HG03139 (cell line): Measurements from ENCODE around the gene BCAR3.
A peak's percentile ranks its signal among the peaks of the same experiment; 100 is the strongest.

Source experiments
- ATAC-seq: cut with Tn5 transposase; IDR thresholded peaks from one replicate; pipeline ENCODE4 v1.9.1; 2021; ENCODE audit not compliant: unreplicated experiment

Gene BCAR3

GRCh38 chr1:93600663-93601062 lies 81.0 kb downstream of the BCAR3 start:
- no peak for ATAC-seq

DNA sequence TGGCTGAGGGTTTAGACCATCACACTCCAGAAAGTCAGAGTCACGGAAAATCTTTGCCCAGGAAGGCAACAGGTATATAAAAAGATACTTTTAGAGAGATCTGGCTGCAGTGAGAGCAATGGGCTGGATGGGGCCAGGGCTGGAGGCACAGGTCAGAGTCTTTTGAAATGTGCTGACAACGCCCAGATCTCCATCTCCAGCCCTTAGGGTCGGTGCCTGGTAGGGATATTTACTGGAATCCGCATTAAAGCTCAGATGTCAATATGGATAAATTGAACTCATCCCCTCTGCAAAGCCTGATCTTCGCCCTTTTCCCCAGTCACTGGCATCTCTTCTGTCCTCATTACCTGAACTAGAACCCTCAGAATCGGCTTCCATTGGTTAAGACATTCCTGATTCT lies 82.2 kb downstream of the BCAR3 start:
- no peak for ATAC-seq

DNA sequence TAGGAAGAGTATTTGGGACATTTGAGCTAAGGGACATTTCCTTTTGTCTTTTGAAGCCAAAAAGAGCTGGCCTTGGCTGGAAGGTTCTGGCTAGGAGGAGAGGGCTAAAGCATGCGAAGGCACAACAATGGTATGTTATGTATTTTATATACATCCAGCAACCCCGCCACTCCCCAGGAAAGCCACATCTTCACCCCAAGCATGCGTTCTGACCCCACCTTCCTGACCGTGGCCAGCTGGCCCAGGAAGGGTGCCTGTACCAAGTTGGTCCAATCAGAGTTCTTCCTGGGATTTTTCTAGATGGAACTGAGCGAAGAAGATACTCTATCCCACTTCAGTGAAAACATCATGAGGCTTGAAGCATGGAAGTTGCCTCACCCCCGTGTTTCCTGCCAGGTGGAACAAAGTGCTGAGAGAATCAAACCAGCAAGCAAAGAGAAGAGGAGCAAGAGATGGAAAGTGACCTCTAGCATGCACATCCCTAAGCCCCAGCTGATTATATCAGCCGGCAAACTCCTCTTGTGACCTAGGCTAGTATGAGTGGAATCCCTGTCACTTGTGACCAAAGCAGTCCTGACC lies 82.7 kb downstream of the BCAR3 start:
- ATAC-seq, result no peak

DNA sequence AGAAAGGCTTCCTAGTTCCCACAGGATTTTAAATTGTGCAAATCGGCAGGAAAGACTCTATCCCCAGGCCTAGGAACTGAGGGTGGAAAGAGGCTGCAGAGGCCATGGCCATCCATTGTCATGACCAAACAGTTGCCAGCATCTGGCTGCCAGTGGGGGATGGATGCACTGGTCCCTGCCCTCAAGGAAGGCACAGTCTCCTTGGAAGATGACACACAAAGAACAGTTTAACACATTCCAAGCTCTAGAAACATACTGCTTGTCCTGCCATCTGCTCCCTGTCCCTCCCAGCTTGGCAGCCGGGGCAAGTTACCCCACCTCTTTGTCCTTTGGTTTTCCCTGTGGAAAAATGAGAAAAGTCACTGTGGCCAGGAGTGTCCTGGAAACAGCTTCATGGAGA lies 83.2 kb downstream of the BCAR3 start:
- no peak for ATAC-seq

DNA sequence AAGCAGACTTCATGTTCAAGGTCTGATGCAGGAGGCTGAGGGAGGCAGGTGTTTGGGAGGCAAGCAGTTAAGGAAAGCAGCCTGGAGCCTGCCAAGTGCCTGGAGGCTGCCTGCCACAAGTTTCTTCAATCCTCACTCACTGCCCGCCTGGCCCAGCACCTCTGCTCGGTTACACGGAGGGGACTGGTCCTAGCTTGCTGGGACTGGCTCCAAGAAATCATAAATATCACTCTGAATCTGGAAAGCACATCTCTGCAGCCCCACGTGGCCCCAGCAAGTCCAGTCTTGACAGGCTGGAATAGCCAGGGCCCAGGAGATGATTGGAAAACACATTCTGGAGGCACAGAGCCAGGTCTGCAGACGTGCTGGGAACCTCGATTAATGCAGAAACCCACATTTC lies 83.9 kb downstream of the BCAR3 start:
- no peak for ATAC-seq

- no peak for ATAC-seq
Observed at GRCh38 chr1:93596329-93597089, 85.1 kb downstream of the BCAR3 start.

DNA sequence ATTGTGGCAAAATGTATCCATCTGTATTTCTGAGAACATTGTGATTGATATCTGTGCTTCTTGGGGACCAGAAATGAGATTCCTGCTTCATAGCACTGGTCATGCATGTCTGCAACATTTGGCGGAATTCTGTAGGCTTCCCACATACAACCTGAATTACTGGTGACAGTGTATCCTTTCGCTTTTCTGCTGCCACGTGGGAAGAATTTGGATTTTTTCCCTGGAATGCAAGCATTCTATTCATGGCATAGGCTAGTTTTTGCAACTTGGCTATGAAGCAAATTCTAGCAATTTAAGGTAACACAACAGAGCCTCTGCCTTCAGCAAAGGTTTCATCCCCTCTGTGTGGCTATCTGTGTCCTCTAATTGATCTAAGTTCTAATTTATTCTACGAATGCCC lies 85.9 kb downstream of the BCAR3 start:
- no peak for ATAC-seq

DNA sequence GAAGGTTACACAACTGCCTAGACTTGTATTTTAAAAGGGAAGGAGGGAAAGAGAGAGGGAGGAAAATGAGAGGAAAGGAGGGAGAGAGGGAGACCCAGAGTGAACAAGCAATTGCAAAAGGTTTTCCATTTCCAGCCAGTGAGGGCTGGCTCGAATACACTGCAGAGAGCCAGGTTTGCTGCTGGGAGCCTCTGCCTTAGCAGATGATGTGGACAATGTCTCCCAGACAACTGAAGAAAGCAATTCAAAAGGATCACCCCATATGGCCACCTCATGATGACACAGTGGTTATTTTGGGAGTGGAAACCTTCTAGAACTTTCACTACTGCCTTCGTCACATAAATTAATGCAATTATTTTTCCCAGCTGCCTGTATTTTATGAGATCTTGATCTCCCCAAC lies 86.4 kb downstream of the BCAR3 start:
- no peak for ATAC-seq

DNA sequence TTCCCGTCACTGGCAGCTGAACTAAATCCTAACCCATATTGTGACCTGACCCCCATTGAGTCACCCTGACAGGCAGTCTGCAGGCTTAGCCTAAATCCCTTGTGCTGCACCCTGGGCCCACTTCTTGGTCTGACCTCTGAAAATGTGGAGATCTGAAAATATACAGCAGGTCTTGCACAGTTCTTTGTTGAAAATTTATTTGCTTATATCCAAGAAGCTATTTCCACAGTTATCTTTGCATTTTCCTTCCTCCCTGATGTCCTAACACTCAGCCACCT lies 87.1 kb downstream of the BCAR3 start:
- no peak for ATAC-seq

- ATAC-seq, result no peak
Observed at GRCh38 chr1:93593854-93594602, 87.6 kb downstream of the BCAR3 start.

- ATAC-seq, result no peak
Observed at GRCh38 chr1:93592551-93592949, 89.1 kb downstream of the BCAR3 start.

- ATAC-seq, result peak; percentile 93
Observed at GRCh38 chr1:93591676-93592550, 89.7 kb downstream of the BCAR3 start.

GRCh38 chr1:93591291-93591675 lies 90.4 kb downstream of the BCAR3 start:
- peak; percentile 13 for ATAC-seq

DNA sequence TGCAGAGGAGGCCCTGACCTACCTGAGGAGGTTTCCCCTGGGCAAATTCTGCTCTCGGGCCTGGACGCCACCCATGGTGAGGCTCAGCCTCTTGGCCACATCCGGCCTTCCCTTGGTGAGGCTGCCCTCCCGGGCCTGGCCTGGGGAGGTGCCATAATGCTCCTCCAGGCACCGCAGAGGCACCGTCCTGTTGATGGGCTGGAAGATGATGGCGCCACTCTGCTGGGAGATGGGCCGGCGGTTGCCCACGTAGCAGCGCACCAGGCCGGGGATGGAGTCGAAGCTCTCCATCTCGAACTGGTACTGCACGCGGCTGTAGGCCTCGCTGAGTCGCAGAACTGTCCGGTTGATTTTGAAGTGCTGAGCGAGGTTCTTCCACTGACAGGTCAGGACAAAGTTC lies 92.7 kb downstream of the BCAR3 start:
- no peak for ATAC-seq

- no peak for ATAC-seq
Observed at GRCh38 chr1:93588206-93588605, 93.4 kb downstream of the BCAR3 start.

DNA sequence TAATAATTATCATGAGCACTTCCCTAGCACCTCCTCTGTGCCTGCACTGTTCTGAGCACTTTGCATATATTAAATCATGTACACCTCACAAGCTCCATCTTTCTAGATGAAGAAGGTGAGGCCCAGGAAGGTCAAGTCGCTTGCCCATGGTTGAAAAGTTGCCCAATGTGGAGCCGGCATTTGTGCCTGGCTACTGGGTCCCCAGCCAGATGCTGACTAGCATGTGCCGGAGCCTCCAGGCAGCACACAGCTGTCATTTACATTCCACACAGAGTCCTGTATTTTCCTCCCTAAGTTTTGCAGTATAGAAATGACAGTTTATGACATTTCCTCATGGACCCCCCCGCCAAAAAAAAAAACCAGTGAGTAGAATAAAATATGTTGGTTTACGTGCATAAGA lies 94.3 kb downstream of the BCAR3 start:
- no peak for ATAC-seq

GRCh38 chr1:93585059-93585966 lies 96.3 kb downstream of the BCAR3 start:
- ATAC-seq, result no peak

- ATAC-seq, result no peak
Observed at GRCh38 chr1:93584261-93585003, 97.2 kb downstream of the BCAR3 start.

DNA sequence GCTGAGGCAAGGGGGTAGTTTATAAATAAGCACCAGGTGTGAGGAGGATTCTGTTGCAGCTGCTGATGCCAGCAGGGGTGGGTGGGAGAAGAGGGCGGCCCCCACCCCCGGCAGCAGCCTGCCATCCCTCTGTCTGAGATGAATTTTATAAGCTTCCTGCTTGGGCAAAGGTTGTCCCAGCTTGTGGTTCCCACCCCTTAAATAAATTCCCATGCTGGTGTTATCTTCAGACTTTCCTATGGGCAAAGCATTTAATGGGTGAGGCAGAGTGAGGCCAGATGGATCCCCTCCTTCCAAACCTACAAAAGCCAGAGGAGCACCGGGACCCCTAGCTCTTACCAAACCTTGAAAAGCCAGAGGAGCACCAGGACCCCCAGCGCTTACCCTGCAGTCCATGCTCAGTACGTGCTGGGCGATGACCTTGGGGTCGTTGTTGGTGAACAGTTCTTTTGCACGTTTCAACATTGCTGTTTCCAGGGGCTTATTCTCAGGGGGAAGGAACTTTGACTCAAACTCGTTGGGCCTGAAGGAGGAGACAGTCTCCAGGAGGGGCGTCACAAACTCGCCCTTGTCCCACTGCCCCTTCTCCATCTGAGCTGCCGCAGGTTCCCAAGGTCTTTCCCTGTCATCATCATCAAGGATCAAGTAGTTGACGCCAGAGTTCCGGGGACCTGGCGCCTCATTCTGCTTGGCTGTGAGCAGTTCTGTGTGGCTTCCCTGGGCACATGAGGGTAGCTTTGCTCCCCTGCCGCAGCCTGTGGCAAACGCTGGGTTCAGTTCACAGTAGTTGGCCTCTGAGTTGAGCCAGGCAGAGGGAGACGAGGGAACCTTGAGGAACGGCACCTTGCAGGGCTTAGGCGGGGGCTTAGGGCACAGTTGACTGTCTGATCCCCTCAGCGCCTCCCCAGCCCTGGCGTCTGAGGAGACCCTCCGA lies 99.5 kb downstream of the BCAR3 start:
- no peak for ATAC-seq
